Renal cortex interstitium (tissue), 11 donors: ENCODE measurements around the gene PPP2R5B. TPM values are rescaled to one million over a fixed set of nuclear protein-coding genes. Genes with fewer than 3 reads are reported as not detected.
A peak's percentile ranks its signal among the peaks of the same experiment; 100 is the strongest.

Source experiments
- DNase-seq, 11 donors: peaks; one replicate each; pipeline ENCODE4 v3.0.0-alpha.2; 2013; ENCODE audit warnings: low read depth in 9 of 11, low spot score in 4 of 11; ENCODE audit errors: extremely low read depth in 1 of 11
- polyA plus RNA-seq, 3 donors: library from polyadenylated mRNA; unstranded; fragments of 120-200 nt; gene quantifications; one replicate each; pipeline ENCODE4 v1.2.1, GENCODE V29; 2013; ENCODE audit not compliant: insufficient read length in 3 of 3

Gene PPP2R5B
- polyA plus RNA-seq, 3 donors: 15.2 to 18.4 (median 16.1) TPM

DNA sequence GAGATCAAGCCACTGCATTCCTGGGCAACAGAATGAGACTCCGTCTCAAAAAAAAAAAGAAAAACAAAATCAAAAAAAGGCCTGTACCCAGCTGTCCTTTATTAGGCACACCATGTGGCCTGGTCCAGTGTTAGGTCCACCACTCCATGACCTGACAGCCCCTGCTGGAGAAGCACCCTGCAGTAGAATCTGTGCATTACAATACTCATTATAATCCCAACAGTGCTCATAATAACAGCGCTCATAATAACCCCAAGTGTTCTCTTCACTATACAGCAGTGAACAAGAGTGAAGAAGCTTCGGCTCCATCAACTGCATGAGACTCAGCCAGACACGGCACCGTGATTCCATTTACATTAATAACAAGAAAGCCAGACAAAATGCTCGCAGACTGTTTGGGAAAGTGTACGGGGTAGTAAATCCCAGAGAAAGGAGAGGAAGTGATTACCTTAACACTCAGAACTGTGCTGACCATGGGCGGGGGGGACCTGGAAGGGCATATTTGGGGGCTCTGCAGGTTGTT lies 37.2 kb upstream of the PPP2R5B start:
- DNase-seq: no peak

DNA sequence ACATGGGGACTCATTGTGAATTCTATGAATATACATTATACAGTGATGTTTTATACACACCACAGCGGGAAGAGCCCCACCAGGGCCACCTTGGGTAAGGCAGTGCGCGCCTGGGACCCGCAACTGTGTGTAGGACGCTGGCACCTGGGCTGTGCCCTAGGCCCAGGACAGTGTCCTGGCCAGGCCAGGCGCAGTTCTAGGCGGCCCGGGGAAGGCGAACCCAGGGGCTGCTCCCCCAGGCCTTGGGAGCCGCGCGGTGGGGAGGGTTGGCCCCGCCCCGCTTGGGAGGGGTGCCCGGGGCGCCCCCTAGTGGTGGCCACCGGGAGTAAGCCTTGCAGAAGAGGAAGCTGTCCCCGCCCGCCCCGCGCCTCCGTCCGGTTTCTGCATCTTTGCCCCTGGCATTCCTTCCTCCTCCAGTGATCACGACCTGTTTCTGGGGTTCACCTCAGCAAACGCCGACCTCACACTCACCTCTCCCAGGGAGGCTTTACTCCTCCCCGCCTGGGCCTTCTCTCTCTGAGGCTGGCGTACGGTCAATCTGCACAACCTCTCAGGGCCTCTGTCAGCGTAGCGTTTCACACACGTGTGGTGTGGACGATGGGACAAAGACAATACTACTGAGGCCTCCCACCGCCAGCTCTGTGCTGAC lies 36.6 kb upstream of the PPP2R5B start:
- DNase-seq: peak in 6 of 11 donors; percentile 58 to 72 (median 66)

DNA sequence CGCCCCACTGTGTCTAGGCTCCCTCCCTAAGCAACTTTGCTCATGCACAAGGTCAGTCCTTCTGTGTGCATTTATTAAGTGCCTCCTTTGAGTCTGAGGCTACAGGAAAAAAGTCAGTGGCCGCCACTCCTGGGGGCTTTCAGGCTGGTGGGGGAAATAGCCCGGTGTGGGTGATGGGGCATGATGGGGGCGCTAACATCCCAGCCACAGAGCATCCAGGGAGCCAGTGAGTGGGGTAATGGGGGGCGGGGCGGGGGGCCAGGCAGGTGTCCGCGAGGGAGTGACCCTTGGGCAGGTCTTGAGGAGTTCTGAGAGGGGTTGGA lies 36.1 kb upstream of the PPP2R5B start:
- DNase-seq: no peak

DNA sequence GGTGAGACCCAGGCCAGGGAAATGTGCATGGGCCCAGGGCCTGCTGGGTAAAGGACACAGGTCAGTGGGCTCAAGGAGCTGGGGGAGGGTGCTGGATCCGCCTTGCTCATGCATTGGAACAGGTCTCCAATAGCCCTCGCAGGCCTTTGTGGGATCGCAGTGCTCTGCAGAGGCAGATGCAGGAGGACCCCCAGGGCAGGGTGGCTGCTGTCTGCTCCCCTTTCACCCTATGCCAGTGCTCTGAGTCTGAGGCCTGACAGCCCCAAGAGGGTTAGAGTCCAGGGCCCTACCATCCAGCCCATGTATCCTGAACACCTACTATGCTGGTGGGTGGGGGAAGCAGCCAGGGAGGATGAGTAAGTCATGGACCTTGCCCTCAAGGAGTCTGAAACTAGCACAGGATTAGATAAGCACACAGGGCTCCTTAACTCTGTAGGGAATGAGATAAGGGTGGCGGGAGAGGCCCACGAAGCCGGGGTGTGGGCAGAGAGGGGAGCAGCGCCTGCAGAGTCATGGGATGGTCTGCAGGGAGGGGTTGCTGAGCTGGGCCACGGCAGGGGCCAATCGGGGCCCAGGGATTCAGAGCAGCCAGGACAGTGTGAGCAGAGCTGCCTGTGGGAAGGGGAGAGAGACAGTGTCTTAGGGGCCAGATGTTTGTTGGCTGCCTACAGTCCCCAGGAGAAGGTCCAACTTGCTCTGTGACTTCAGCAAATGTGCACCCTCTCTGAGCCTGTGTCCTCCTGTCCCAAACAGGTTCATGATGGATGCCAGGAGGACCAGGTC lies 35.6 kb upstream of the PPP2R5B start:
- no peak for DNase-seq

DNA sequence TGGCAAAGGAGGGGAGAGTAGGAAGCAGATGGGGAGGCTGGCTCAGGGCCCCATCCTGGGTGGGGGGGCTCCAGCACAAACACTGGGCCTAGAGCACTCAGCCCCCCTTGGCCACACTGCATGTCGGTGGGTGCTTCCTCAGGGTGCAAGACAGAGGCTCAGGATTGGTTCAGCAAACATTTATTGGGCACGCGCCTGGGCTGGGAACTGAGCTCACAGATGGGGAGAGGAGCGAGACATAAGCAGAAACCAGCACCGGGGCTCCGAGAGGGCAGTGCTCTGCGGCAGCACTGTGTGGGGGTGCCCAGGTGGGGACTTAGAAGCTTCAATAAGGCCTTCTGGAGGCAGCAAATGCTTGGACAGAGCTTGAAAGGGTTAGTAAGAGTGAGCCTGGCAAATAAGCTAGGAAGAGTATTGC lies 34.0 kb upstream of the PPP2R5B start:
- DNase-seq: no peak

DNA sequence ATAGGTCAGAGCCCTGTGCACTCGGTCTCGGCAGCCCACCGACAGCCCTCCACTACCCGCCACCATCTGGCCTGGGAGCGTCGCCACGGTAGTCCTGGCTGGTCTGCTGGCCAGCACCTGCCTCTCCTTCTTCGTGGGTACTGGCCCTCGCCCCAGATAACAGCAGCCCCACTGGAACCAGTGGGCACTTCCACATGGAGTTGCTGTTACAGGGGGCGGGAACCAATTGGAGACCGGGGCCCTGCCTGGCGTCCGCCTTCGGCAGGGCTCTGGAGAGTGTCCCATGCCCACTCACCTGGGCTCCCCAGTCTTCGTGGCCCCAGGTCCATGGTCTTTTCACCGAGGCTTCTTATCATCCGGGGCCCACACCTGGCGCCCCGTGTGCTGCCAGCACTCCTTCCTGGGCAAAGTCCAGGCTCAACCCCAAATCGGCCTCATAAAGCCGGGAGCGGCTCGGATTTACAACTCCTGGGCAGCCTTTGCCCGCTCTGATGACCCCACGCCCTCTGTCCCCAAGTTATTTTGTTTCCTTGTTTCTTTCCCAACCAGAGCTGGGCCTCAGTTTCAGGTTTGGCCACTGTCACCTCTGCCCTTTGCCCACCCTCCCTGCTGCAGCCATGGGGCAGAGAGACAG lies 33.2 kb upstream of the PPP2R5B start:
- no peak for DNase-seq

DNA sequence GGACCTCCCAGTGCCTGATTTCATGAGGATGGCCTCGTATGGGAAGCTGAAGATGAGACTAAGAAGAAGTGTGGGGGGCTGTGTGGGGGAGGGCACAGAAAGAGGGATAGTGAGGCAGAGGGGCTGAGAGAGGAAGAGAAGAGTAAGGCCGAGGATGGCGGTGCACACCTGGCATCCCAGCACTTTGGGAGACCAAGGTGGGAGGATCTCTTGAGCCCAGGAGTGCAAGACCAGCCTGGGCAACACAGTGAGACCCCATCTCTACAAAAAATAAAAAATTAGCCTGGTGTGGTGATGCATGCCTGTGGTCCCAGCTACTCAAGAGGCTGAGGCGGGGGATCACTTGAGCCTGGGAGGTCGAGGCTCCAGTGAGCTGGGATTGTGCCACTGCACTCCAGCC lies 32.6 kb upstream of the PPP2R5B start:
- no peak for DNase-seq

DNA sequence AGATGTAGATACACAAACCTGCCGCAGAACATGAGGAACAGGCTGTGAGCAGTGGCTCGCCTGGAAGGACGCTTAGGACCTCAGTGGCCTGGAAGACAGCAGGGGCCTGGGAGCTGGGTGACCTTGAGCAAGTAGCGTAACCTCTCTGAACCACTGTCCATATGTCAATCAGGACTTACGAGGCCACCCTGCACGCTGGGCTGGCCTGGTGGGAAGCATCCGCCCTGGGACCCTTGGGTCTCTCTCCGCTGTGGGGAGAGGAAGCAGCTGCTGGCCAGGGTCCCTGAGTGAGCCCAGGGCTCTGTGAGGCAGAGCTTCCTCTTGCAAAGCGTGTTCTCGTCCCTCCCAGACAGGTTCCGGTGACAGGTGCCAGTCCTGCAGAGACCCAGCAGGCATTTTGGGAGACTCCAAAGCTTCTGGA lies 32.1 kb upstream of the PPP2R5B start:
- DNase-seq: no peak

DNA sequence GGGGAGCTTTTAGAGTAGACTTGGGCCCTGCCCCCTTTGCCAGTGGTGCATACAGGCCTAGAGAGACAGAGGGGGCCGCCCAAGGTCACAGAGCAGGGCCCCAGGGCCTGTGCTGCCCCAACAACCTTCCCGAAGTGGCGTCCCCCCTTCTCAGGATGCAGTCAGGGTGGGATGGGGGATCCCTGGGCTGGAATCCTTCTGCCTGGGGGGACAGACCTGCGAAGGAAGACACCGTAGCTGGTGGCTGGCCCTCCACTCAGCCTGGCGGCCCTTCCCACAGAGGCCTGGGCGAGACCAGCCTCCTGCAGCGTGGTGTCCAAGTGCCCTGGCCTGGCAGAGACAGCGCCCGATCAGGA lies 31.7 kb upstream of the PPP2R5B start:
- no peak for DNase-seq

DNA sequence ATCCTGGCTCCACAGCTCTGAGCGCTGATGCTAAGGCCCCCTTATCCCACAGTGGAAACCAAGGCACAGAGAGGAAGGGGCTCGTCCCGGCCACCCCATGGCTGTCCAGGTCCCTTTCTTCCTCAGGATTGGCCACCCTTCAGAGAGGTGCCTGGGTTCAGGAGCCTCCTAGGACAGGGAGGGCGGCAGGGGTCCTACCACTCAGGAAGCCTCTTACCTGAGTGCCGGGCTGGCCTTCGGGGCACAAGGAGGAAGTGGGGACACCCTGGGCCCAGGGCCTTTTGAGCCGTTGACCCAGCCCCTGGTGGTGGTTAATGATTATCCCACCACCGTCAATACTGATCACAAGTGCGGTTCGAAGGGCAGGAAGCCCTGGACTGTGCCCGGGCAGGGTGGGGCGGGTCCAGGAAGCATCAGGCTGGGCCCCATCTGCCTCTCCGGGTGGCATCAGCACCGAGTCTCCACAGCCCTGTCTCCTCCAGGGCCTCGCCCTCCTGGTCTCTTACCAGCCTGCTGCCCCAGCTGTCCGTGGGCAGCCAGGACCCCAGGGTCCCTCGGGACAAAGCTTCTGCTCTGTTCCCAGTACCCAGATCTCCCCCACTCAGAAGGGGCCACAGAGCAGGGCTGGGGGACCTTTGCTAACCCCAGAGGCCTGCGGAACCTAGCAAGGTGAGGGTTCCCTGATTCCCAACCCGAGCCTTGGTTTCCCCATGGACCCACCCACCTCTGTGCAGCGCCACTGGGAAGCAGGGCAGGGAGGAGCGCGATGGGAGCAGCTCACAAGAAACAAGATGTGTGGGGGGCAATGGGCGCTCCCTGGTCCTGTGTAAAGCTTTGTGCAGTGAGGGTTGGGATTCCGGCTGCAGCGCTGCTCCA lies 31.1 kb upstream of the PPP2R5B start:
- DNase-seq: no peak

DNA sequence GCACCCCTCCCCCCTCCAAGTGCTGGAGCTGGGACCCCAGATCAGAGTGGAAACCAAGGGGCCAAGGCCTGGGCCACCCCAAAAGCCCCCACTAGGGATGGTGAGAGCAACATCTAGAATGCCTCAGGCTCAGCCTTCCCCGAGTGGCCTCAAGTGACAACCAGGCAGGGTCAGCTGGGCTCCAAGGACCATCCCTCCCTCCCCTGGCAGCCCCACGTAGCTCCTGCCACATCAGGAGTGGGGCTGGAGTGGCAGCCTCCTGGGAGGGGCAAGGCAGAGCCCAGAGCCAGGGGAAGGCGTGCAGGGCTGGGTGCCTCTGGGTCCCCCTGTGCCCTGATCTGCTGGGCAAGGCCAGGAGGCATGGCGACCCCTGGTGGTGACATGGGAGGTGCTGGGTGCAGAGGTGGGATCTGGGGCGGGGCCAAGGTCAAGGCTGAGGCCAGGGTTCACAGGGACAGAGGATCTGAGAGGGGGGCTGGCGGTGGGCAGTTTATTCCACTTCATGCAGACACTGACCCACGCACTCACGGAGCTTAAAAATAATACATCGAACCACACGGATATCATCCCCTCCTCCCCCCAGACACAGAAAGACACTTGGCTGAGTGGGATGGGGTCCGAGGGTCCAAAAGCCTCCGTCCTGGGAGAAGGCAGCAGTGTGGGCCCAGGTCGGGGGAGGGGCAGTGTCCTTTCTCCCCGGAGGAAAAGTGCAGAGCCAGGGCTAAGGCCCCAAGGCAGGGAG lies 30.2 kb upstream of the PPP2R5B start:
- no peak for DNase-seq

DNA sequence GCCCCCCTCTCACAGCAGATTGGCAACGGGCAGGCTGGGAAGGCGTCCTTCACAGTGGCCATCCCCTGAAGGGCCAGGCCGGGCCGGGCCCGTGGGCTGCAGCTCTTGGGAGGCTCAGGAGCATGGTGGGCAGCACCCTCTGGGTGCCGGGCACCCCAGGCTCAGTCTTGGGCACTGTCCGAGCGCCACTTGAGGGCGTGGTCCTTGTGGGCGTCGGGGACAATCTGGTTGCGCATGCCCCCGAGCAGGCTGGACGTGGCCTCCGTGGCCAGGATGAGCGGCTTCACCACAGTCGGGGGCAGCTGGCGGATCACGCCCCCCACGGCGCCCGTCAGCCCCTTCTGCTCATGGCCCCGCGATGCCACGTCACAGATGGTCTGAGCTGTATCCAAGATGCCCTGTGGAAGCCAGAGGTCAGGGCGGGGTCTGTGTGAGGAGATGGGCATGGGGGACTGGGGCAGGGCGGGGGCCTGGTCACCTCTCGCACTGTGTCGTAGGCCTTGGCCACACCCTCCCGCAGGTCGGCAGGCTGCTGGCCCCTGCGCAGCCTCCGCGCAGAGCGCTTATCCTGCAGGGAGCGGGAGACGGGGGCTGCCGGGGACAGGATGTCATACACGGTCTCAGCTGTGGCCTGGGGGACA lies 29.6 kb upstream of the PPP2R5B start:
- no peak for DNase-seq

DNA sequence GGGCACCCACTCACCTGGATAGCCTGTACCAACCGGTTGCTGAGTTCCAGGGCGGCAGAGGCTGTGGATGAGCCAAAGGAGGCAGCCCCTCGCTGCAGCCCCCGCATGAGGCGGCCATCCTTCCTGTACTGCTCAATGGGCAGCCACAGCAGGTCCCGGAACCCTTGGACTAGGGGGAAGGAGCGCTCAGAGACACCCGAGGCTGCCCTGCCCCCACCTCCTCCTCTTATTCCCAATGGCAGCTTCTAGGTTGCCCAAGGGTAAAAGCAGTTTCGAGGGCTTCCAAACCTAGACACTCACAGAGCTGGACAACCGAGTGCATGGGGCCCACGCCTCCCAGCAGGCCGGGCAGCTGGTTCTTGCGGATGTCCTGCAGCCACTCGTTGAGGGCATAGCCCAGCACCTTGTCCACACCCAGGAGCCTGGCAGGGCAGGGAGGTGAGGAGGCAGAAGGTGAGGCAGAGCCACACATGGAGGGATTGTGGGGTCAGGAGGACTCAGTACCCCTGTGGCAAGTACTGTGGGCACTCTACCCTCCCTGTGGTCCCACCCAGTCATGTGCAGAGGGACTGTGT lies 28.0 kb upstream of the PPP2R5B start:
- DNase-seq: no peak

DNA sequence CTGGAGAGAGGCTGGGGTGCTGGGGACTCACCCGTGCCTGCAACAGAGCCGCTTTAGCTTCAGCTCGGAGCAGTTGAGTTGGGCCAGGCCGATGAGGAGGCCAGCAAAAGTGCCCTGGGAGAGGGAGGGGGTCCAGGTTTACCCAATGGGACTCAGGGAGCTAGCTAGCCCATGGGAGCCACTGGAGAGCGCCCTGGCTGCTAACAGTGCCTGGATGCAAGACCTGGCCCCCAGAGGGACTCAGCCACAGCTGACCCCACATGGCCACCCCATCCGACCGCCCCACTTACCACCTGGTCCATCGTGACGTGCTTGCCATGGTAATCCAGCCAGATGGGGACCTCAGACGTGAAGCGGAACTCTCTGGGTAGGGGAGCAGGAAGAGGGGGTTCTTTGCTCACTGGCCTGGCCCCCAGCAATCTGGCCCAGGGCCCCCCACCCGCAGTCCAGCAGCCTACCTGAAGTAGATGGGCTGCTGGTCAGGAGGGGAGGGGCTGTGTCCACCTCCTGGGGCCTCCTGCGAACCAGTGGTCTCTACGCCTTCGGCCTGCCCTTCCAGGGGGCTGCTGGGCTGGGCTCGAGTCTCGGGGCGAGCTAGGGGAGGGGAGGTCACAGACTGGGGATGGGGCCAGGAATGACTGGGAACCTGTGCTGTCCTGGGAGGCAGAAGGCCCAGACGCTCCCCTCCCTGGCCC lies 27.0 kb upstream of the PPP2R5B start:
- DNase-seq: no peak

DNA sequence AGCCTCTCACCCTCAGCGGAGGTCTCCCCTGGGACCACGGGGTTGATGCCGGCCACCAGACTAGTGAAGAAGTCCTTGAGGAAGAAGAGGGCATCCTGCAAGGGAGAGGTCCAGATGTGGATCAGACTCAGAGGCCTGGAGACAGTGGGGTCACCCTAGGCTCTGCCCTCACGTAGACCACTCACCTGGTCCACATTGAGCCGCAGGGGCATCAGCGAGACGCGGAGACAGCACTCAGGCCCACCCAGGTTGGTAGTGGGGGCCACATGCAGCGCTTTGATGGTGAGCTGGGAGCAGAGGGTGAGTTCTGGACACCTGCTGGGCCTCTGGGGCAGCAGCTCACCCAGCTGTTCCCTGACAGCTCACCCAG lies 26.4 kb upstream of the PPP2R5B start:
- no peak for DNase-seq

DNA sequence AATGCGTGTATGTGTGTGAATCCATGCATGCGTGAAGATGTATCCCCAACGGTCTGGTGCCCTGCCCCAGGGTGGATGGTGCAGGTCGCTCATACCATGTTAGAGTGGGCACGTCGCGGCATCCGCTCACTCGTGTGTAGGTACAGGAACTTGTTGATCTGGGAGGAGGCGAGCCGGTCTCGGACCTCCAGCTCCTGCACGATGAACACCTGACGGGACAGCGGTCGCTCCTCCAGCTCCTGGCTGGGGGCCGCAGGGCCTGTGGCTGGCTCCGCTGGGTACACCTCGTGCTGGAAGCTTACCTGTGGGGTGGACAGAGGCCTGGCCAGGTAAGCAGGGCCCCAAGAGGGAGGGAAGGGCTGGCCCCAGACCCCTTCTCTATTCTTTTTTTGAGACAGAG lies 25.9 kb upstream of the PPP2R5B start:
- no peak for DNase-seq

DNA sequence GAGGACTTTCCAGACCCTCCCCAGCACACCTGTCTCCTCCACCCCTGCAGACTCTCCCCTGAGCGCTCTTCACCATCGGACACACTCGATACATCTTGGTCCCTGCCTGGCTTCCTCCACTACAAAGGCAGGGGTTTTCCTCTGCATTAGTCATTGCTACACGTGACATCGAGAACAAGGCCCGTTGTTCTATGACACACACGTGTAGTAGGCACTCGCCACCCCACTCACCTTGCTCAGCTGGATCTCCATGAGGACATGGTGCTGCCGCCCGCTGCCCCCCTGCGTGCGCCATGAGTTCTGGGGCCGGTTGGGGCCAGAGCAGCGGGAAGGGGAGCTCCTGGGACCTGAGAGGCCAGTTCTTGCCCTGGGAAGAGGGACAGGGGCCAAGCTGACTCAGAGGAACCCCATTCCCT lies 24.2 kb upstream of the PPP2R5B start:
- DNase-seq: no peak
